GM08714 (cell line): ENCODE data around the gene KIAA0825.
"Not testable (repeated sequence)": the region's sequence is repeated elsewhere in the genome, so short reads cannot be mapped to it uniquely, and the experiment has no call there.

Source experiments
- H3K4me3 ChIP-seq: fragments of 200-500 bp; sonication (Bioruptor generic); 2 replicates; pipeline ENCODE4 v1.5.1; 2014; ENCODE audit warnings: mild to moderate bottlenecking, low read length, inconsistent platforms
- ZNF274 ChIP-seq: IDR thresholded peaks from 2 replicates; pipeline ENCODE4 v1.6.1; 2012; ENCODE audit warnings: mild to moderate bottlenecking, low read depth, low read length

KIAA0825 gene

DNA sequence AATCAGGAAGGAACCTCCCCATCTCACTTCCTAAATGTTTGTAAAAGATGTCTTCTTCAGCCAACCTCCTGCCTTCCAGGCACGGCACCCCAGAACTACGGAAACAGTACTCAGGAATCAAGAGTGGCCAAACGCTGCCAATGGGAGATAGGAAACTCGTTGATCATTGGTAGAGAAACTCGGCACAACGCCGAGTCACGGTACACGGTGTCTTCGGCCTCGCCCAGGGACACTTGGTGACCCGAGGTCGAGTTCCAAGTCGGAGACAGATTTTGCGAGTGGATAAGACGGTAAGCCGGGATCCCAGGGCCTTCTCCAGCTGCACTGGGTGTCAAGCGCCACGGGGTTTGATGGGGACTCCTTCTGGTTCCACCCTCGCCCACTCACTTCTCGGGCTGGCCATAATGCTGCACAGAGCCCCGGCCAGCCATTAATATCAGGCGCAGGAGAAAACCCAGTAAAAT lies 343 bp downstream of the KIAA0825 start:
- H3K4me3 ChIP-seq, result peak overlapping the region; percentile 75
- TF ChIP-seq ZNF274, result no peak

DNA sequence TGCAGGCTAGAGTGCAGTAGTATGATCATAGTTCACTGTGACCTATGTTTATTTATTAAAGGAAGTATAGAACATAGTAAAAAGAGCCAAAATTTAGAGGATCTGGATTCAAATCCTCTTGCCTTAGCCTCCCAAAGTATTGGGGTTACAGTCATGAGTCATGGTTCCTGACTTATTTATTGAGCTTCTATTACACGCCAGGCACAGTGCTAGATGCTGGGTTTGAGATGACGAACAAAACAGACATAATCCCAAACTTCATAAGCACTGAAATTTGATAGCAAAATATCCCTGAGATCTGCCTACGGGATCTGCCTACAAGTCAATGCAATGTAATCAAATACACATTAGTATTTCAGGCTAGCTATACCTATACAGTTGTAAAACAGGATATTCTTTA lies 2.5 kb downstream of the KIAA0825 start:
- TF ChIP-seq ZNF274, result no peak
- H3K4me3 ChIP-seq, result no peak overlapping the region

- H3K4me3 ChIP-seq, result no peak overlapping the region
- no peak for TF ChIP-seq ZNF274
Measured at GRCh38 chr5:94614156-94614805, 4.1 kb downstream of the KIAA0825 start.

DNA sequence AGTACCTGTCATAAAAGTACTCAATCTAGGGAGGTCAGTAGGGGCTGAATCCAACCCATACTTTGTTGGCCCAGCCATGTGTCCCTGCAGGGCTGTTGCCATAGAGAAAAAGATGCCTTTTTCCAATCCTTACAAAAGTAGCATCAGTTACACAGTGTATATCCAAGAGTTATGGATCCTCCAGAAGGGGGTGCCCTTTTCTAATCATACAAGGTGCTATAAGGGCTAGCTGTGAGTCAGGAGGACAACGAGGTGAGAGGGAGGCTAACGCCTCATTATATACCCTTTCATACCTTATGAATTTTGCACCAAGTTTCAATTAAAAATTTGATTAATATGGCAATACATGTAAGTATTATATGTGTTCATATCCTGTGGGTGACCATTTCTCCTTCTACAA lies 4.8 kb downstream of the KIAA0825 start:
- no peak for TF ChIP-seq ZNF274
- no peak overlapping the region for H3K4me3 ChIP-seq

DNA sequence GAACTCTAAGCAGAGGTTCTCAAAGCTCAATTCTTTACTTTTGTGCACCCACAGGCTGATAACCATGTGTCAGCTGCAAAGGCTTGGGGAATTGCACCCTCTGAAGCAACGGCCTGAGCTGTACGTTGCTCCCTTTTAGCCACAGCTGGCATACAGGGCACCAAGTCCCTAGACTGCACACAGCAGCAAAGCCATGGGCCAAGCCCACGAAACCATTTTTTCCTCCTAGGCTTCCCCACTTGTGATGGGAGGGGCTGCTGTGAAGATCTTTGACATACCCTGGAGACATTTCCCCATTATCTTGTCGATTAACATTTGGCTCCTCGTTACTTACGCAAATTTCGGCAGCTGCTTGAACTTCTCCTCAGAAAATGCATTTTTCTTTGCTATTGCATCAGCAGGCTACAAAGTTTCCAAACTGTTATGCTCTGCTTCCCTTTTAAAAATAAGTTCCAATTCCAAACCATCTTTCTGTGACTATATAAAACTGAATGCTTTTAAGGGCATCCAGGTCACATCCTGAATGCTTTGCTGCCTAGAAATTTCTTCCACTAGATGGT lies 23.0 kb downstream of the KIAA0825 start:
- TF ChIP-seq ZNF274, result no peak

GRCh38 chr5:94577466-94578245 lies 40.7 kb downstream of the KIAA0825 start:
- no peak overlapping the region for H3K4me3 ChIP-seq
- no peak for TF ChIP-seq ZNF274

More for the DNA sequence above, 23.0 kb downstream of the KIAA0825 start:
- no peak overlapping the region for H3K4me3 ChIP-seq

DNA sequence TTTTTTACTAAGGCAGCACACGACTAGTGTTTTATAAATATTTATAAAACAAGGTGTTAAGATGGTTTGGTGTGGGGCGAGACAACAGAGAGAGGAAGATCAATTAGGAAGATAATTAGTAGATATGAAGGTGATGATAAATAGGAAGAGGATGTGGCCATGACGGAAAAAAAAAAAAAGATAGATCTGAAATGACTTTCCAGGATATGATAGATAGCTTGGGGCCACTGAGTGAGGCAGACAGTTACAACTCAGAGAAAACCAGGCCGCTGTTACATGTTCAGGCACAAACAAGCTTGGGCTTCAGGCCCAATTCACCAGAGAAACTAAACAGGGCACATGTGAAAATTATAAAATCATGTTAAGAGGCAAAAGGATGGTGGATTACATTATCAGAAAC lies 43.2 kb downstream of the KIAA0825 start:
- TF ChIP-seq ZNF274, result no peak
- H3K4me3 ChIP-seq, result no peak overlapping the region

GRCh38 chr5:94573349-94573748 lies 45.1 kb downstream of the KIAA0825 start:
- H3K4me3 ChIP-seq, result not testable (repeated sequence)

GRCh38 chr5:94571415-94571814 lies 47.0 kb downstream of the KIAA0825 start:
- TF ChIP-seq ZNF274, result no peak
- H3K4me3 ChIP-seq, result no peak overlapping the region

GRCh38 chr5:94564812-94565211 lies 53.6 kb downstream of the KIAA0825 start:
- TF ChIP-seq ZNF274, result no peak
- no peak overlapping the region for H3K4me3 ChIP-seq

GRCh38 chr5:94562327-94562971 lies 56.0 kb downstream of the KIAA0825 start:
- TF ChIP-seq ZNF274, result no peak
- no peak overlapping the region for H3K4me3 ChIP-seq

DNA sequence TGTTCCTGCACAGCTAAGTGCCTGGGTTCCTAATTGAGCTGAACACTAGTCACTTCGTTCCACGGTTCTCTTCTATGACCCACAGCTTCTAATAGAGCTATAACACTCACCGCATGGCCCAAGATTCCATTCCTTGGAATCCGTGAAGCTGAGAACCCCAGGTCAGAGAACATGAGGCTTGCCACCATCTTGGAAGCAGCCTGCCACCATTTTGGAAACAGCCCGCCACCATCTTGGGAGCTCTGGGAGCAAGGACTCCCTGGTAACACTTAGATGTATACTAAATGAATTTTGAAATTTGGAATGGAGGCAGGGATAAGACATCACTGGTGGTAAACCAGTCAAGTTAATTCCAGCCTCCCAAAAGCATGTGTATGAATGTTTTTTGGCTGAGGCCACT lies 60.4 kb downstream of the KIAA0825 start:
- no peak for TF ChIP-seq ZNF274
- no peak overlapping the region for H3K4me3 ChIP-seq

DNA sequence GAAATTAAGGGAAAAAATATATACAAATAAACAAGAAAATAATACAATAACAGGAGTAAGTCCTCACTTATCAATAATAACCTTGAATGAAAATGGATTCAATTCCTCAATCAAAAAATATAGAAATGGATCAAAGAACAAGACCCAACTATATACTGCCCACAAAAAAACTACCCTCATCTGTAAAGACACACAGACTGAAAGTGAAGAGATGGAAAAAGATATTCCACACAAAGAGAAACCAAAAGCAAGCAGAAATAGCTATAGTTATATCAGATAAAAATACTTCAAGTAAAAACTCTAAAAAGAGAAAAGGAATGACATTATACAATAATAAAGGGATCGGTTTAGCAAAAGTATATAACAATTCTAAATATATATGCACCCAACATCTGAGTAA lies 66.5 kb downstream of the KIAA0825 start:
- H3K4me3 ChIP-seq, result no peak overlapping the region
- no peak for TF ChIP-seq ZNF274

- no peak overlapping the region for H3K4me3 ChIP-seq
- no peak for TF ChIP-seq ZNF274
Measured at GRCh38 chr5:94545870-94546625, 72.4 kb downstream of the KIAA0825 start.
